A673 (cell line): ENCODE measurements around the gene ISL2.

Source experiments
- CTCF ChIP-seq: fragments of 300-800, 200-600 bp; sonication (generic); conservative IDR thresholded peaks from 2 replicates; pipeline ENCODE4 v1.5.1; 2017; ENCODE audit warnings: low read depth, mild to moderate bottlenecking, antibody characterized with exemption, low read length, moderate library complexity, mixed read lengths
- EZH2 ChIP-seq: fragments of 200-600 bp; sonication (generic); IDR thresholded peaks from 2 replicates; pipeline ENCODE4 v1.6.1; 2017; ENCODE audit warnings: borderline replicate concordance, low read depth, mild to moderate bottlenecking, mixed read lengths, antibody characterized with exemption, low read length; ENCODE audit not compliant: poor library complexity, severe bottlenecking

- TF ChIP-seq CTCF (no peak), EZH2 (no peak)
Observed at GRCh38 chr15:76313731-76314130, 22.8 kb upstream of the ISL2 start.
